A673 (cell line): ENCODE data around the gene TNPO2.

Experiments
- CTCF ChIP-seq: fragments of 300-800, 200-600 bp; sonication (generic); conservative IDR thresholded peaks from 2 replicates; pipeline ENCODE4 v1.5.1; 2017; ENCODE audit warnings: low read depth, mild to moderate bottlenecking, antibody characterized with exemption, low read length, moderate library complexity, mixed read lengths
- EZH2 ChIP-seq: fragments of 200-600 bp; sonication (generic); IDR thresholded peaks from 2 replicates; pipeline ENCODE4 v1.6.1; 2017; ENCODE audit warnings: borderline replicate concordance, low read depth, mild to moderate bottlenecking, mixed read lengths, antibody characterized with exemption, low read length; ENCODE audit not compliant: poor library complexity, severe bottlenecking

GRCh38 chr19:12681074-12681987, 42.4 kb downstream of the TNPO2 start, which contains the start of gene DHPS:
- TF ChIP-seq EZH2 = no peak
- TF ChIP-seq CTCF = no peak
